Measurements from ENCODE around the gene EPG5. TPM values are rescaled to one million over a fixed set of nuclear protein-coding genes. Genes with fewer than 3 reads are reported as not detected.

EPG5 gene
- total RNA-seq, 1 donor from 2014 or later = 34.0 TPM

DNA sequence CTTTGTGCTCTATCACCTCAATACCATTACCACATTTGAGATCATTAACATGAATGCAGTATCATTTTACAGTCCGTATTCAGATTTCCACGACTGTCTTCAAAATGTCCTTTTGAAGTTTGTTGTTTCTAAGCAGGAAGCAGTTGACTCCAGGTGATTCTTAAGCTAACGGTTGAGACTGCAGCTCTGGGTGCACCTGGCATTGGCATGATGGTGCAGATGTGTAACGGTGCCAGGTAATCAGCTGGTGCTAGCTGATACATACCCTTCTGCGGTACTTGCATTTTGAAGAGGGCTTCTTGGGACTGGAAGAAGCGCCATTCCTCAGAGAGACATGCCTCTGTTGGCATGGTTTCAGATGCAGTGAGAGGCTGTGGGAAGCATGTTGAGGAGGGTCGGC lies 122.2 kb downstream of the EPG5 start:
- H3K9me3 Mint-ChIP-seq = no peaks in the 10 kb centered on the region
- no peak overlapping the region for H3K4me2 ChIP-seq
- H3K4me3 Mint-ChIP-seq = no peak overlapping the region
- no peaks in the 10 kb centered on the region for H3K9me3 ChIP-seq (ENCODE audit: low read depth)
- H3K79me2 ChIP-seq (ENCODE audit: low read depth) = no peaks in the 10 kb centered on the region
- H3K4me1 ChIP-seq = no peaks in the 10 kb centered on the region
- H2AFZ ChIP-seq (replicated peaks) = no peak overlapping the region
- H3K9ac ChIP-seq = no peak overlapping the region
- no peaks in the 10 kb centered on the region for H3K27me3 ChIP-seq
- no peak overlapping the region for H3K27ac Mint-ChIP-seq
- H3K36me3 ChIP-seq = no peaks in the 10 kb centered on the region
- no peak overlapping the region for H3K27ac ChIP-seq
- H3K27me3 Mint-ChIP-seq (ENCODE audit: insufficient read depth, low read depth) = peaks cover 5% of the 10 kb centered on the region
- no peaks in the 10 kb centered on the region for H3F3A ChIP-seq (ENCODE audit: low read depth)
- peaks cover 6% of the 10 kb centered on the region for H3K36me3 Mint-ChIP-seq
- H4K20me1 ChIP-seq (ENCODE audit: low read depth) = no peaks in the 10 kb centered on the region
- H3K4me3 ChIP-seq = no peak overlapping the region
- peaks cover 5% of the 10 kb centered on the region for H3K4me1 Mint-ChIP-seq
- no peak for DNase-seq (ENCODE audit: low spot score)
- TF ChIP-seq EZH2phosphoT487 (IDR thresholded peaks at IDR 0.05) (no peak), EZH2 (IDR thresholded peaks at IDR 0.05) (no peak)
- TF ChIP-seq, protein P1, sequence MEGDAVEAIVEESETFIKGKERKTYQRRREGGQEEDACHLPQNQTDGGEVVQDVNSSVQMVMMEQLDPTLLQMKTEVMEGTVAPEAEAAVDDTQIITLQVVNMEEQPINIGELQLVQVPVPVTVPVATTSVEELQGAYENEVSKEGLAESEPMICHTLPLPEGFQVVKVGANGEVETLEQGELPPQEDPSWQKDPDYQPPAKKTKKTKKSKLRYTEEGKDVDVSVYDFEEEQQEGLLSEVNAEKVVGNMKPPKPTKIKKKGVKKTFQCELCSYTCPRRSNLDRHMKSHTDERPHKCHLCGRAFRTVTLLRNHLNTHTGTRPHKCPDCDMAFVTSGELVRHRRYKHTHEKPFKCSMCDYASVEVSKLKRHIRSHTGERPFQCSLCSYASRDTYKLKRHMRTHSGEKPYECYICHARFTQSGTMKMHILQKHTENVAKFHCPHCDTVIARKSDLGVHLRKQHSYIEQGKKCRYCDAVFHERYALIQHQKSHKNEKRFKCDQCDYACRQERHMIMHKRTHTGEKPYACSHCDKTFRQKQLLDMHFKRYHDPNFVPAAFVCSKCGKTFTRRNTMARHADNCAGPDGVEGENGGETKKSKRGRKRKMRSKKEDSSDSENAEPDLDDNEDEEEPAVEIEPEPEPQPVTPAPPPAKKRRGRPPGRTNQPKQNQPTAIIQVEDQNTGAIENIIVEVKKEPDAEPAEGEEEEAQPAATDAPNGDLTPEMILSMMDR (IDR thresholded peaks at IDR 0.05) = no peak

DNA sequence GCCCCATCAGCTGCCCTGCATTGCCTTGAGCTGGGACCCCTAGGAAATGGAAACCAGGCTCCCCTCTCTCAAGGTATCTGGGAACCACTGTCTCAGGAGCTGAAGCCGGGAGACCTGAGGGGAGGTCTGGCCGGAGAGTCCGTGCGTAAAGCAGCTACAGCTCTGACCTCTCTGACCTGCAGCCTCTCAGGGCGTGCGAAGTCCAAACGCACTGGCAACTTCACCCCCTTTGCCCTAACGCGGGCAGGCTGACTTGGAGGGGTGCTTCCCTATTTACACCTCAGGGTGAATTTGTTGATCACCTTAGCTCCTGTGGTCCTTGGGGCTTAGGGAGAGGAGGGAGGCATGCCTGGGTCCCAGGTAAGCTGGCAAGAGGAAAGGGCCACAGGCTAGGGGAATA lies 124.1 kb downstream of the EPG5 start:
- Histone ChIP-seq H3K27me3 (peaks cover 18% of the 10 kb centered on the region), H3K4me1 (no peaks in the 10 kb centered on the region), H3K9ac (no peak overlapping the region), H3K9me3 (ENCODE audit: low read depth) (no peaks in the 10 kb centered on the region), H2AFZ (replicated peaks) (no peak overlapping the region), H4K20me1 (ENCODE audit: low read depth) (peaks cover 3% of the 10 kb centered on the region), H3K79me2 (ENCODE audit: low read depth) (no peaks in the 10 kb centered on the region), H3K27ac (no peak overlapping the region), H3F3A (ENCODE audit: low read depth) (no peaks in the 10 kb centered on the region), H3K4me2 (no peak overlapping the region), H3K36me3 (no peaks in the 10 kb centered on the region), H3K4me3 (no peak overlapping the region)
- H3K4me3 Mint-ChIP-seq = no peak overlapping the region
- no peak overlapping the region for H3K27ac Mint-ChIP-seq
- no peak for TF ChIP-seq EZH2 (IDR thresholded peaks at IDR 0.05)
- TF ChIP-seq EZH2phosphoT487 (IDR thresholded peaks at IDR 0.05) = no peak
- TF ChIP-seq, protein P1 (IDR thresholded peaks at IDR 0.05) = no peak
- H3K27me3 Mint-ChIP-seq (ENCODE audit: insufficient read depth, low read depth) = peaks cover 10% of the 10 kb centered on the region
- peaks cover 5% of the 10 kb centered on the region for H3K4me1 Mint-ChIP-seq
- H3K36me3 Mint-ChIP-seq = no peaks in the 10 kb centered on the region
- no peak for DNase-seq (ENCODE audit: low spot score)
- no peaks in the 10 kb centered on the region for H3K9me3 Mint-ChIP-seq

DNA sequence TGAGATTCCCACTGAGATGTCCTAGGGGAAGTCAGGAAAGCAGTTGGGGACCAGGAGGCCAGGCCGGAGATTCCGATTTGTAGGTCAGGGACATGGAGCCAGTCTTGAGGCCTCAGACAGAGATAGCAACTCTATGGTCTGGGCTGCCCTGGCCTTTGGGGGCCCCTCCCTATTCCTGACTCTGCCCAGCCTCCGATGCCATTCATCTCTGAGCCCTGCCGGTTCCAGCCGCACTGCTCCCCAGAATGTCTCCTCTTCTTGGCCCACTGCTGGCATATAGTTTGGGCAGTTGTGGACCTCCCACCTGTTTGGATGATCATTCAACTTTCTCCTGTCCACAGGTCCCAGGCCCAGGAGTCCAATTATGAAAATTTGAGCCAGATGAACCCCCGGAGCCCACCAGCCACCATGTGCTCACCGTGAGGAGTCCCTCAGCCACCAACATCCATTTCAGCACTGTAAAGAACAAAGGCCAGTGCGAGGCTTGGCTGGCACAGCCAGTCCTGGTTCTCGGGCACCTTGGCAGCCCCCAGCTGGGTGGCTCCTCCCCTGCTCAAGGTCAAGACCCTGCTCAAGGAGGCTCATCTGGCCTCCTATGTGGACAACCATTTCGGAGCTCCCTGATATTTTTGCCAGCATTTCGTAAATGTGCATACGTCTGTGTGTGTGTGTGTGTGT lies 125.2 kb downstream of the EPG5 start:
- H3K79me2 ChIP-seq (ENCODE audit: low read depth) = no peaks in the 10 kb centered on the region
- H3K4me3 Mint-ChIP-seq = no peak overlapping the region
- H3K4me1 Mint-ChIP-seq = peaks cover 6% of the 10 kb centered on the region
- peaks cover 4% of the 10 kb centered on the region for H3K4me1 ChIP-seq
- TF ChIP-seq EZH2phosphoT487 (IDR thresholded peaks at IDR 0.05) (no peak), EZH2 (IDR thresholded peaks at IDR 0.05) (no peak)
- TF ChIP-seq, protein P1 (IDR thresholded peaks at IDR 0.05) = no peak
- H3K36me3 Mint-ChIP-seq = no peaks in the 10 kb centered on the region
- no peak overlapping the region for H3K27ac ChIP-seq
- no peak overlapping the region for H3K9ac ChIP-seq
- peaks cover 7% of the 10 kb centered on the region for H4K20me1 ChIP-seq (ENCODE audit: low read depth)
- no peak overlapping the region for H3K4me3 ChIP-seq
- H3K9me3 ChIP-seq (ENCODE audit: low read depth) = no peaks in the 10 kb centered on the region
- no peak overlapping the region for H3K4me2 ChIP-seq
- no peak overlapping the region for H3K27ac Mint-ChIP-seq
- H3K27me3 Mint-ChIP-seq (ENCODE audit: insufficient read depth, low read depth) = peaks cover 13% of the 10 kb centered on the region
- peaks cover 29% of the 10 kb centered on the region for H3K27me3 ChIP-seq
- H2AFZ ChIP-seq (replicated peaks) = no peak overlapping the region
- no peaks in the 10 kb centered on the region for H3K9me3 Mint-ChIP-seq
- no peak for DNase-seq (ENCODE audit: low spot score)
- peaks cover 4% of the 10 kb centered on the region for H3F3A ChIP-seq (ENCODE audit: low read depth)
- H3K36me3 ChIP-seq = no peaks in the 10 kb centered on the region

Data from neural progenitor cell (in vitro differentiated cells).